ENCODE results near the gene LMBR1. TPM values are rescaled to one million over a fixed set of nuclear protein-coding genes. Genes with fewer than 3 reads are reported as not detected.
"Not testable (repeated sequence)": the region's sequence is repeated elsewhere in the genome, so short reads cannot be mapped to it uniquely, and the experiment has no call there.

The LMBR1 gene
- total RNA-seq, 8 experiments from 2014 or later, result 26.4 to 64.1 (median 31.4) TPM

GRCh38 chr7:156833312-156833711 lies 59.7 kb downstream of the LMBR1 start:
- 86 to 100% (median 95%) methylated on average over 1 to 4 of the region's 4 CpGs; no CpG with 5 or more reads in 4 of the 10 experiments for WGBS, 10 experiments
- Histone ChIP-seq H3K27ac (no peak overlapping the region), H3K4me3 (no peak overlapping the region), H3K4me1 (replicated peaks in 1 of 2) (no peaks in the 10 kb centered on the region)
- in situ Hi-C loops (cut with MboI; ENCODE audit: low pct_unique_long_range_greater_than_20kb in 2 of 9, low sequenced_read_pairs in 9 of 9, unreplicated experiment in 9 of 9), result no loop called here
- peak in 1 of 8 experiments; percentile 71 for ATAC-seq (replicated peaks in 6 of 8)

DNA sequence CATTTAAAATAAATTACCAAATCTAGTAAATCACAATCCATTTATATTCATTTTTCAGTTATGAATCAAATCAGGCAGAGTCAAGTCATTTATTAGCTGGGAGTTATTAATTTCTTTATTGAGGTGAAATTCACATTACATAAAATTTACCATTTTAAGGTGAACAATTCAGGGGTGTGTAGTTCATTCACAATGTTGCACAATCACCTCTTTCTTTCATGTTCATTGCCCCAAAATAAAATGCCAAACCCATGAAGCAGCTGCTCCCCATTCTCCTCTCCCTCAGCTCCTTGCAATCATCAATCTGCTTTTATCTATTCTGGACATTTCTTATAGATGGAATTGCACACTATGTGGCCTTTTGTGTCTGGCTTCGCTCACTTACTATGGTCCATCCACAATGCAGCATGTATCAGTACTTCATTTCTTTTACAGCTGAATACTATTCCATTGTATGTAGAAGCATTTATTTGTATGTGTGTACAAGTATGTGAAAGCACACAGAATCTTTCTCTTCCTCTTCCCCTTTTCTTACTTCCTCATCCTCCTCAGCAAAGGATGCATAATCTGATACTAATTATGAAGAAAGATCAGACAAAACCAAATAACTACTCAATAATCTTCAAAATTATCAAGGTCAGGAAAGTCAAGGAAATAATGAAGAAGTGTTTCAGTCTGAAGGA lies 60.6 kb downstream of the LMBR1 start:
- Histone ChIP-seq H3K27ac (no peak overlapping the region), H3K4me3 (no peak overlapping the region), H3K4me1 (replicated peaks in 1 of 2) (no peaks in the 10 kb centered on the region)
- in situ Hi-C loops (cut with MboI; ENCODE audit: low pct_unique_long_range_greater_than_20kb in 2 of 9, low sequenced_read_pairs in 9 of 9, unreplicated experiment in 9 of 9), result no loop called here
- 60 to 100% (median 95%) methylated on average over 1 of the region's 1 CpG; no CpG with 5 or more reads in 2 of the 10 experiments for WGBS, 10 experiments
- no peak for ATAC-seq (replicated peaks in 6 of 8)

DNA sequence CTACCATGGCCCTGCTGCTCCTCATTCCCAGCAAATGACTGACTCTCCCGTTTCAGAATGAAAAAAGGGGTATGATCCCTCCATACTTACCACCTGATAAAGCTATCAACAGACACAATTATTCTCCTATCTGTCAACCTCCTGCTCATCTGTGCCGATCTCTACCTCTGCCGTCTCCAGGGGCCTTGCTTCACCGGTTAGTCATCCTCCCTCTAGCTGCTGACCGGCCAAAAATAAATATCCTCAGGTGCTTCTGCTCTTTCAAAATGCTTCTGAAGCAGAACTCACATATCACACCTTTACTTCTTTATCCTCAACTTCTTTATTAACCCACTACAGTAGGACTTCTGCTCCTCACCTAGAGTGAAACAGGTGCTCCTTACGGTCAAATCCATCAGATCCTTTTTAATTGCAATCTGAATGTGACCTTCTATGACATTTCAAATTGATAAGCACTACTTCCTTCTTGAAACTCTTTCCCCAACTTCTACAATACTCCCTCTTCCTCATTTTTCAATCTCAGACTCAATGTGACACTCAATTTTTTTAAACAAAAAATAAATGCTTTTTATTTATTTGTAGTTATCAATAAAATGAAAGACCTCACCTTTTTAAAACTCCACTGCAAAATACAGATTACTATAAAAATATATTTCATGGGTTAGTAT lies 63.2 kb downstream of the LMBR1 start:
- H3K4me3 ChIP-seq, result no peak overlapping the region
- 89 to 100% (median 95%) methylated on average over 1 to 6 of the region's 6 CpGs for WGBS, 10 experiments
- H3K4me1 ChIP-seq (replicated peaks in 1 of 2), result no peaks in the 10 kb centered on the region
- in situ Hi-C loops (cut with MboI; ENCODE audit: low pct_unique_long_range_greater_than_20kb in 2 of 9, low sequenced_read_pairs in 9 of 9, unreplicated experiment in 9 of 9), result no loop called here
- no peak for ATAC-seq (replicated peaks in 6 of 8)
- no peak overlapping the region for H3K27ac ChIP-seq

DNA sequence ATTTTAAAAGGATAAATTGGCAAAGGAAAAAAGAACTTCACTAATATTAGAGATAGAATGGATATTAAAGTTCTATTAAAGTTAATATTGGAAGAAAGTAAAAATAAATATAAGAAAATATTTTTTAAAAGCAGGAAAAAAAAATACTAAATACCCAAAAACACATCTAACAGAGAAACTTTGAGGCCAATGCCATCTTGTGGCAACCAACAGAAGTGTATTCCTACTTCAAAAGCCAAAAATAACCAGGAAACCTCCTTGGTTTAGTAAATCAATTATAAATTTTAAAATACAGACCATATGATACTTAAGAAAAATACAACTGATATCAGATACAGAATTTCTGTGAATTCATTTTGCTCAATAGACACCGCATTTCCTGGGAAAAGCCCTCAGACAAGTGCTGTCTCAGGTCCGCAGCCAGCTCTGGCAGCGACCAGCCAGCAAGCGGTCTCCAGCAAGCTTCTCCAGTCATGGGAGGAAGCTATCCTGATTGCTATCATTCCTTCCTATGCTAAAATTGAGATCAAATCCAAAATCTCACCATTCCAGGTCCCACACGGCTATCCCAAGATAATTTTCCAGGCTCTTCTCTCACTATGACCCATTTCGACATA lies 65.3 kb downstream of the LMBR1 start:
- WGBS, 10 experiments, result 43 to 88% (median 82%) methylated on average over 1 to 6 of the region's 6 CpGs; no CpG with 5 or more reads in 3 of the 10 experiments
- Histone ChIP-seq H3K4me3 (no peak overlapping the region), H3K4me1 (replicated peaks in 1 of 2) (no peaks in the 10 kb centered on the region), H3K27ac (no peak overlapping the region)
- in situ Hi-C loops (cut with MboI; ENCODE audit: low pct_unique_long_range_greater_than_20kb in 2 of 9, low sequenced_read_pairs in 9 of 9, unreplicated experiment in 9 of 9), result no loop called here
- ATAC-seq (replicated peaks in 6 of 8), result no peak

GRCh38 chr7:156823435-156823834 lies 69.5 kb downstream of the LMBR1 start:
- H3K27ac ChIP-seq, result no peak overlapping the region
- ATAC-seq (replicated peaks in 6 of 8), result peak in 2 of 8 experiments; percentile 35 to 63
- no peaks in the 10 kb centered on the region for H3K4me1 ChIP-seq (replicated peaks in 1 of 2)
- no peak overlapping the region for H3K4me3 ChIP-seq
- in situ Hi-C loops (cut with MboI; ENCODE audit: low pct_unique_long_range_greater_than_20kb in 2 of 9, low sequenced_read_pairs in 9 of 9, unreplicated experiment in 9 of 9), result loop anchor here in 4 of 9 experiments (25.0 kb wide), 2 partner anchors 1011 to 1036 kb away; partner anchors contain the start of gene SHH (in 2 of the 4)
- WGBS, 10 experiments, result 80 to 100% (median 93%) methylated on average over 1 to 4 of the region's 4 CpGs; no CpG with 5 or more reads in 6 of the 10 experiments

DNA sequence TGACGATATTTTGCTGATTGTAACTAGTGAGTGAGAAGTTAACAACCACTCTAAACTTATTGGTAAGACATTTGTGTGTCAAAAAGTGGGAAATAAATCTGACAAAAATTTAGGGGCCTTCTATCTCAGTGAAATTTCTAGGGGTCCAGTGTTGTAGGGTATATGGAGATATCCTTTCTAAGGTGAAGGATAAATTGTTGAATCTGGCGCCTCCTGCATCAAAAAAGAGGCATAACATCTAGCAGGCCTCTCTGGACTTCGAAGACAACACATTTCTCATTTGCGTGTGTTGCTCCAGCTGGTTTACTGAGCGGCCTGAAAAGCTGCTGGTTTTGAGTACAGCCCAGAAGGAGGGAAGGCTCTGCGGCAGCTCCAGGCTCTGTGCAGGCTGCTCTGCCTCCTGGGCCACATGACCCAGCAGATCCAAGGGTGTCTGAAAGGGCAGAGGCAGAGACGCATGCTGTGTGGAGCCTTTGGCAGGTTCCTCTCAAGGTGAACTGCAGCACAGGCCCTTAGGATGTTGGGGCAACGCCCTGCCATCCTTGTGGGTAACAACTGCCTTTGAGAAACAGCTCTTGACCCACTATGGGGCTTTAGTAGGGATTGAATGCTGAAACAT lies 72.4 kb downstream of the LMBR1 start:
- in situ Hi-C loops (cut with MboI; ENCODE audit: low pct_unique_long_range_greater_than_20kb in 2 of 9, low sequenced_read_pairs in 9 of 9, unreplicated experiment in 9 of 9), result loop anchor here in 4 of 9 experiments (25.0 kb wide), 2 partner anchors 1008 to 1033 kb away; partner anchors contain the start of gene SHH (in 2 of the 4)
- ATAC-seq (replicated peaks in 6 of 8), result no peak
- 77 to 100% (median 97%) methylated on average over 1 to 6 of the region's 8 CpGs; no CpG with 5 or more reads in 3 of the 10 experiments for WGBS, 10 experiments

DNA sequence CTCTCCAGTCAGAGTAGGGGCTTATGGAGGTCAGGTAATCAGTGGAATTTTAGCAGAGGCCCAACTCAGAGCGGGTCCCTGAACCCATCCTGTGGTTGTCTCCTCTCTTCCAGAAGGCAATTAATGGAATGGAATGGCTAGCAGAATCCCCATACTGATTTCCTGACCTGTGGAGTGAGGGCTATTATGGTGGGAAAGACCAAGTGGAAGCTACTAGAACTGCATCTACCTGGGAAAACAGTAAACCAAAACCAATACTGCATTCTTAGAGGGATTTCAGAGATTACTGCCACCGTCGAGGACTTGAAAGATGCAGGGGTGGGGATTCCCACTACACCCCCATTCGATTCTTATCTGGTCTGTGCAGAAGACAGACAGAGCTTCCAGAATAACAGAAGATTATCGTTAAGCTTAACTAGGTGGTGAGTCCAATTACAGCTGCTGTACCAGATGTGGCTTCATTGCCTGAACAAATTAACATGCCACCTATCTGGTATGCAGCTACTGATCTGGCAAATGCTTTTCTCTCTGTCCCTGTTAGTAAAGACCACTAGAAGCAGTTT lies 73.2 kb downstream of the LMBR1 start:
- no peak for ATAC-seq (replicated peaks in 6 of 8)
- Histone ChIP-seq H3K27ac (no peak overlapping the region), H3K4me1 (replicated peaks in 1 of 2) (no peaks in the 10 kb centered on the region), H3K4me3 (no peak overlapping the region)
- 84 to 94% (median 85%) methylated on average over 3 to 4 of the region's 5 CpGs; no CpG with 5 or more reads in 4 of the 10 experiments for WGBS, 10 experiments
- in situ Hi-C loops (cut with MboI; ENCODE audit: low pct_unique_long_range_greater_than_20kb in 2 of 9, low sequenced_read_pairs in 9 of 9, unreplicated experiment in 9 of 9), result loop anchor here in 5 of 9 experiments (10.0 to 25.0 kb wide), 3 partner anchors 1008 to 1033 kb away; partner anchors contain the start of gene SHH (in 2 of the 5)

More for the DNA sequence above, 72.4 kb downstream of the LMBR1 start:
- Histone ChIP-seq H3K4me3 (no peak overlapping the region), H3K4me1 (replicated peaks in 1 of 2) (no peaks in the 10 kb centered on the region), H3K27ac (no peak overlapping the region)

- Histone ChIP-seq H3K4me1 (replicated peaks in 1 of 2) (no peaks in the 10 kb centered on the region), H3K4me3 (no peak overlapping the region), H3K27ac (no peak overlapping the region)
- WGBS, 10 experiments, result 67 to 100% (median 89%) methylated on average over 1 to 2 of the region's 2 CpGs; no CpG with 5 or more reads in 3 of the 10 experiments
- ATAC-seq (replicated peaks in 6 of 8), result no peak
- in situ Hi-C loops (cut with MboI; ENCODE audit: low pct_unique_long_range_greater_than_20kb in 2 of 9, low sequenced_read_pairs in 9 of 9, unreplicated experiment in 9 of 9), result loop anchor here in 5 of 9 experiments (10.0 to 25.0 kb wide), 3 partner anchors 1006 to 1031 kb away; partner anchors contain the start of gene SHH (in 2 of the 5)
Measured at GRCh38 chr7:156818133-156818532, 74.8 kb downstream of the LMBR1 start.

DNA sequence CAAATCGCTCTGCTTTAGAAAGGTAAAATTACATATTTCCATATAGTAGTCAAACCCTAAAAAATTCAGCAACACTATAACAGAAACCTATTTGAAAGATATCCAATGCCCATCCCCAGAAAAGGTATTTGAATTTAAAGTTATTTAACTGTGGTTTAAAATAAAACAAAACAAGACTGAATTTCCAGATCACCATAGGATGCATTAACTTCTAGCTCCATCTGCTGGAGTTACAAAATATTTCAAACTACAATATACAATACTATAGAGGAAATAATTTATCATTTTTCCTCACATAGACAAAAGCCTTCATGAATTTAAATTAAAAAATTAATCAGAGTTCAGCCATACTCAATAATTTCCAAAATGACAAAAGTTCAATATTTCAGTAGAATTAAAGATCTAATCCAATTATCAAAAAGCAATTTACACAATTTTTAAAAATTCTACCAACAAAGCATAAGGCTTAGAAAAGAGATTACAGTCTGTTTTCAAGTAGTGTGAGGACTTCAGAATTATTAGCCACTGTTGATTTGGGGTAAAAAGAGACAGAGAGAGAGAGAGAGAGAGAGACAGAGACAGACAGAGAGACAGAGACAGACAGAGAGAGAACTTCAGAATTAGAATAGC lies 75.9 kb downstream of the LMBR1 start:
- peak in 3 of 8 experiments; percentile 23 to 44 (median 39) for ATAC-seq (replicated peaks in 6 of 8)
- Histone ChIP-seq H3K4me3 (no peak overlapping the region), H3K4me1 (replicated peaks in 1 of 2) (no peaks in the 10 kb centered on the region), H3K27ac (no peak overlapping the region)
- WGBS, 10 experiments, result 87 to 100% (median 100%) methylated on average over 1 of the region's 1 CpG
- in situ Hi-C loops (cut with MboI; ENCODE audit: low pct_unique_long_range_greater_than_20kb in 2 of 9, low sequenced_read_pairs in 9 of 9, unreplicated experiment in 9 of 9), result loop anchor here in 5 of 9 experiments (10.0 to 25.0 kb wide), 3 partner anchors 1005 to 1030 kb away; partner anchors contain the start of gene SHH (in 2 of the 5)

DNA sequence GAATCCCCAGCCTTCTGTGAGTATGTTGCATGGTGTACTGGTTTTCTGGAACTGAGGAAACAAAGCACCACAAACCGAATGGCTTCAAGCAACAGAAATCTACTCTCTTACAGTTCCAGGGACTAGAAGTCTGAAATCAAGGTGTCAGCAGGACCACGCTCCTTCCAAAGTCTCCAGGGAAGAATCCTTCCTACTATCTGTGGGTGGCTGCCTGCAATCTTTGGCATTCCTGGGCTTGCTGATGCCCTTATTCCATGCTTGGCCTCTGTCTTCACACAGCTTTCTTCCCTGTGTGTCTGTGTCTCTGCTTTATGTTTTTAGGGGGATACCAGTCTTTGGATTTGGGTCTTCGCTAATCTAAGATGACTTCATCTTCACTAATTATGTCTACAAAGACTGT lies 81.3 kb downstream of the LMBR1 start:
- Histone ChIP-seq H3K4me3 (no peak overlapping the region), H3K4me1 (replicated peaks in 1 of 2) (no peaks in the 10 kb centered on the region), H3K27ac (no peak overlapping the region)
- in situ Hi-C loops (cut with MboI; ENCODE audit: low pct_unique_long_range_greater_than_20kb in 2 of 9, low sequenced_read_pairs in 9 of 9, unreplicated experiment in 9 of 9), result loop anchor here in 5 of 9 experiments (10.0 to 25.0 kb wide), 3 partner anchors 999 to 1024 kb away; partner anchors contain the start of gene SHH (in 2 of the 5)
- 89 to 100% (median 100%) methylated on average over 1 to 3 of the region's 3 CpGs; no CpG with 5 or more reads in 4 of the 10 experiments for WGBS, 10 experiments
- ATAC-seq (replicated peaks in 6 of 8), result no peak

- H3K4me3 ChIP-seq; H3K27ac ChIP-seq; H3K4me1 ChIP-seq (replicated peaks in 1 of 2); ATAC-seq (replicated peaks in 6 of 8): not testable (repeated sequence)
- in situ Hi-C loops (cut with MboI; ENCODE audit: low pct_unique_long_range_greater_than_20kb in 2 of 9, low sequenced_read_pairs in 9 of 9, unreplicated experiment in 9 of 9), result loop anchor here in 4 of 9 experiments (25.0 kb wide), 2 partner anchors 991 to 1016 kb away; partner anchors contain the start of gene SHH (in 2 of the 4)
- WGBS, 10 experiments, result no CpG with 5 or more reads among the region's 4 CpGs
Measured at GRCh38 chr7:156803656-156804055, 89.3 kb downstream of the LMBR1 start.

GRCh38 chr7:156802214-156802613 lies 90.8 kb downstream of the LMBR1 start:
- ATAC-seq (replicated peaks in 6 of 8), result no peak
- in situ Hi-C loops (cut with MboI; ENCODE audit: low pct_unique_long_range_greater_than_20kb in 2 of 9, low sequenced_read_pairs in 9 of 9, unreplicated experiment in 9 of 9), result loop anchor here in 4 of 9 experiments (25.0 kb wide), 2 partner anchors 990 to 1015 kb away; partner anchors contain the start of gene SHH (in 2 of the 4)
- Histone ChIP-seq H3K4me3 (no peak overlapping the region), H3K4me1 (replicated peaks in 1 of 2) (no peaks in the 10 kb centered on the region), H3K27ac (no peak overlapping the region)
- WGBS, 10 experiments, result 73 to 100% (median 100%) methylated on average over 1 to 3 of the region's 3 CpGs; no CpG with 5 or more reads in 1 of the 10 experiments
